IMR-90 (cell line): ENCODE data around the gene RDH12. TPM values are rescaled to one million over a fixed set of nuclear protein-coding genes. Genes with fewer than 3 reads are reported as not detected.

ENCODE experiments used
- ATAC-seq: fragments of 200-7000 bp; cut with Tn5 transposase; 2 replicates; pipeline ENCODE4 v1.9.1; 2020; ENCODE audit warnings: low read depth, mild to moderate bottlenecking, moderate library complexity
- BruUV-seq: library from RNA; stranded (reverse); fragments of 400-500 nt; replicated peaks from 2 replicates; lab custom pipeline; 2021; lab: Mats Ljungman, UMichigan
- CTCF ChIA-PET: fragments of 300-600 bp; formaldehyde crosslinking; extraction: SDS; loops from one replicate; lab custom pipeline; 2021; ENCODE audit warnings: antibody characterized with exemption; lab: Yijun Ruan, JAX
- POLR2A ChIA-PET: fragments of 300-600 bp; sonication (Branson Sonifier 250); formaldehyde crosslinking; loops from one replicate; lab custom pipeline; 2022; ENCODE audit warnings: antibody characterized with exemption; ENCODE audit not compliant: unreplicated experiment; lab: Charles Lee
- DNase-seq: peaks from one replicate; pipeline ENCODE4 v3.0.0; 2013
- H2AFZ ChIP-seq: replicated peaks from 2 replicates; pipeline ENCODE3; 2013; ENCODE audit warnings: low read length, mild to moderate bottlenecking; ENCODE audit not compliant: poor library complexity
- H2AK5ac ChIP-seq: 2 replicates; pipeline ENCODE4 v1.6.1; 2013; ENCODE audit warnings: low read depth, low read length, inconsistent platforms
- H2AK9ac ChIP-seq: replicated peaks from 2 replicates; pipeline ENCODE3; 2013; ENCODE audit warnings: mild to moderate bottlenecking, low read depth, low read length, moderate library complexity; ENCODE audit not compliant: poor library complexity
- H2BK120ac ChIP-seq: 2 replicates; pipeline ENCODE4 v1.6.1; 2013; ENCODE audit warnings: low read depth, low read length, inconsistent platforms
- H2BK15ac ChIP-seq: 3 replicates; pipeline ENCODE4 v1.6.1; 2013; ENCODE audit warnings: low read depth, low read length, inconsistent platforms
- H2BK20ac ChIP-seq: 2 replicates; pipeline ENCODE4 v1.6.1; 2013; ENCODE audit warnings: low read depth, mild to moderate bottlenecking, inconsistent platforms, low read length, moderate library complexity
- H2BK5ac ChIP-seq: 2 replicates; pipeline ENCODE4 v1.6.1; 2013; ENCODE audit warnings: mild to moderate bottlenecking, low read depth, low read length, inconsistent platforms; ENCODE audit not compliant: poor library complexity, severe bottlenecking
- H3K14ac ChIP-seq: replicated peaks from 2 replicates; pipeline ENCODE4 v1.6.1; 2013; ENCODE audit warnings: low read depth, low read length, inconsistent platforms
- H3K18ac ChIP-seq: 2 replicates; pipeline ENCODE4 v1.6.1; 2013; ENCODE audit warnings: low read depth, low read length, control low read depth
- H3K23ac ChIP-seq: 2 replicates; pipeline ENCODE4 v1.6.1; 2013; ENCODE audit warnings: low read depth, low read length, inconsistent platforms
- H3K27ac ChIP-seq: 2 replicates; pipeline ENCODE4 v1.5.1; 2013; ENCODE audit warnings: mild to moderate bottlenecking, control low read depth, low read length; ENCODE audit not compliant: insufficient read depth
- H3K27me3 ChIP-seq: 2 replicates; pipeline ENCODE4 v1.6.1; 2013; ENCODE audit warnings: low read length; ENCODE audit not compliant: control insufficient read depth, insufficient read depth
- H3K36me3 ChIP-seq: 2 replicates; pipeline ENCODE4 v1.6.1; 2013; ENCODE audit warnings: low read length, mixed read lengths; ENCODE audit not compliant: control insufficient read depth, insufficient read depth
- H3K4ac ChIP-seq: 2 replicates; pipeline ENCODE4 v1.6.1; 2013; ENCODE audit warnings: low read depth, low read length, inconsistent platforms
- H3K4me1 ChIP-seq: 2 replicates; pipeline ENCODE4 v1.6.1; 2013; ENCODE audit warnings: low read length, mixed read lengths; ENCODE audit not compliant: control insufficient read depth, insufficient read depth
- H3K4me2 ChIP-seq: 2 replicates; pipeline ENCODE4 v1.6.1; 2013; ENCODE audit warnings: low read depth, mild to moderate bottlenecking, control low read depth, low read length, moderate library complexity
- H3K4me3 ChIP-seq: 2 replicates; pipeline ENCODE4 v1.5.1; 2013; ENCODE audit warnings: low read depth, mild to moderate bottlenecking, control low read depth, low read length, moderate library complexity; ENCODE audit not compliant: insufficient read depth
- H3K56ac ChIP-seq: 2 replicates; pipeline ENCODE4 v1.6.1; 2013; ENCODE audit warnings: low read length, inconsistent platforms; ENCODE audit not compliant: insufficient read depth; ENCODE audit errors: extremely low read depth
- H3K79me1 ChIP-seq, 2 experiments: 2 replicates each; pipeline ENCODE4 v1.6.1; 2013; ENCODE audit warnings: low read length in 2 of 2, inconsistent platforms in 1 of 2, low read depth in 1 of 2
- H3K9ac ChIP-seq: 2 replicates; pipeline ENCODE4 v1.6.1; 2013; ENCODE audit warnings: low read depth, low read length, control low read depth
- H3K9me1 ChIP-seq: 2 replicates; pipeline ENCODE4 v1.6.1; 2013; ENCODE audit warnings: low read length, inconsistent platforms; ENCODE audit not compliant: insufficient read depth
- H3K9me3 ChIP-seq: 2 replicates; pipeline ENCODE4 v1.6.1; 2013; ENCODE audit warnings: low read length; ENCODE audit not compliant: control insufficient read depth, insufficient read depth
- H4K20me1 ChIP-seq: 2 replicates; pipeline ENCODE4 v1.6.1; 2013; ENCODE audit warnings: low read length, inconsistent platforms; ENCODE audit not compliant: insufficient read depth
- H4K5ac ChIP-seq: 2 replicates; pipeline ENCODE4 v1.6.1; 2013; ENCODE audit warnings: mild to moderate bottlenecking, low read depth, low read length, control low read depth
- H4K8ac ChIP-seq, 2 experiments: 2 replicates each; pipeline ENCODE4 v1.6.1; 2013; ENCODE audit warnings: low read depth in 2 of 2, low read length in 2 of 2, control low read depth in 1 of 2, inconsistent platforms in 1 of 2
- H4K91ac ChIP-seq: 2 replicates; pipeline ENCODE4 v1.6.1; 2013; ENCODE audit warnings: low read depth, low read length, inconsistent platforms; ENCODE audit not compliant: insufficient read depth
- BHLHE40 ChIP-seq: fragments of 150-350 bp; IDR thresholded peaks from 2 replicates; pipeline ENCODE4 v1.6.1; 2016; ENCODE audit warnings: mild to moderate bottlenecking, low read depth, low read length
- CEBPB ChIP-seq: IDR thresholded peaks from 2 replicates; pipeline ENCODE4 v1.6.1; 2012; ENCODE audit warnings: low read depth, low read length, improper control_type of control experiment
- CHD1 ChIP-seq: IDR thresholded peaks from 2 replicates; pipeline ENCODE4 v1.6.1; 2012; ENCODE audit warnings: low read depth, low read length, improper control_type of control experiment
- CTCF ChIP-seq: conservative IDR thresholded peaks from 2 replicates; pipeline ENCODE4 v1.5.1; 2012; ENCODE audit warnings: mild to moderate bottlenecking, low read depth, low read length, improper control_type of control experiment
- ELK1 ChIP-seq: fragments of 150-350 bp; IDR thresholded peaks from 2 replicates; pipeline ENCODE4 v1.6.1; 2016; ENCODE audit warnings: low read depth, mild to moderate bottlenecking, low read length, moderate library complexity, borderline replicate concordance
- FOS ChIP-seq: fragments of 150-350 bp; IDR thresholded peaks from 2 replicates; pipeline ENCODE4 v1.6.1; 2016; ENCODE audit warnings: low read depth, low read length
- MAFK ChIP-seq: IDR thresholded peaks from 2 replicates; pipeline ENCODE4 v1.6.1; 2012; ENCODE audit warnings: low read depth, low read length, improper control_type of control experiment
- MAZ ChIP-seq: IDR thresholded peaks from 2 replicates; pipeline ENCODE4 v1.6.1; 2012; ENCODE audit warnings: low read depth, mild to moderate bottlenecking, low read length, improper control_type of control experiment, moderate library complexity, borderline replicate concordance
- MXI1 ChIP-seq: IDR thresholded peaks from 2 replicates; pipeline ENCODE4 v1.6.1; 2012; ENCODE audit warnings: low read depth, mild to moderate bottlenecking, low read length, moderate library complexity, borderline replicate concordance
- NFE2L2 ChIP-seq: fragments of 150-350 bp; IDR thresholded peaks from 2 replicates; pipeline ENCODE4 v1.6.1; 2016; ENCODE audit warnings: low read depth, mild to moderate bottlenecking, low read length
- POLR2A ChIP-seq: IDR thresholded peaks from 2 replicates; pipeline ENCODE4 v1.6.1; 2012; ENCODE audit warnings: mild to moderate bottlenecking, low read depth, low read length
- RAD21 ChIP-seq: IDR thresholded peaks from 2 replicates; pipeline ENCODE4 v1.6.1; 2012; ENCODE audit warnings: low read length, improper control_type of control experiment
- RFX5 ChIP-seq: IDR thresholded peaks from 2 replicates; pipeline ENCODE4 v1.8.0; 2012; ENCODE audit warnings: low read depth, mild to moderate bottlenecking, low read length, moderate library complexity
- SMC3 ChIP-seq: fragments of 150-350 bp; IDR thresholded peaks from 2 replicates; pipeline ENCODE4 v1.6.1; 2016; ENCODE audit warnings: low read depth, mild to moderate bottlenecking, antibody characterized with exemption, low read length, moderate library complexity
- USF2 ChIP-seq: fragments of 150-350 bp; IDR thresholded peaks from 2 replicates; pipeline ENCODE4 v1.6.1; 2017; ENCODE audit warnings: mild to moderate bottlenecking, antibody characterized with exemption, low read length, low read depth
- dilution Hi-C: fragments of 300-500 bp; cut with HindIII; formaldehyde crosslinking; loops from one replicate; pipeline ENCODE4 v1.14.3; 2018; ENCODE audit warnings: low sequenced_read_pairs; ENCODE audit not compliant: unreplicated experiment
- in situ Hi-C: fragments of 300-500 bp; cut with MboI; formaldehyde crosslinking; loops from 3 replicates; pipeline ENCODE4 v1.14.3; 2019; ENCODE audit warnings: low sequenced_read_pairs, inconsistent platforms, mixed read lengths
- intact Hi-C: fragments of 100-400 bp; cut with micrococcal nuclease; formaldehyde crosslinking; loops from 2 replicates; pipeline ENCODE4 v1.10.0; 2022
- polyA plus RNA-seq, 3 experiments: library from polyadenylated mRNA; depleted of rRNA; stranded (reverse); fragments of >200 nt; gene quantifications; 2 replicates each; pipeline ENCODE4 v1.2.3, GENCODE V29; 2012; ENCODE audit warnings: low replicate concordance in 1 of 3
- total RNA-seq: library from RNA; depleted of rRNA; stranded (reverse); fragments of >200 nt; gene quantifications from 2 replicates; pipeline ENCODE4 v1.2.3, GENCODE V29; 2012

Gene RDH12
- total and polyA plus RNA-seq, 2 of the 4 experiments (the other 2 are of a cell fraction): not detected

GRCh38 chr14:67668559-67668958 lies 33.1 kb upstream of the RDH12 start:
- no peak overlapping the region for H3K18ac ChIP-seq
- no peak overlapping the region for H3K9ac ChIP-seq
- no peak overlapping the region for H2AFZ ChIP-seq
- H2AK5ac ChIP-seq: no peak overlapping the region
- H3K4ac ChIP-seq: no peak overlapping the region
- no peak overlapping the region for H2BK5ac ChIP-seq
- ChIA-PET POLR2A (no interaction called here), CTCF (interaction anchor here (0.7 to 3.4 kb wide), 4 partner anchors 36 to 142 kb away, joined by 3 to 18 read pairs (median 3); partner anchors contain the start of gene ARG2)
- H3K27ac ChIP-seq: no peak overlapping the region
- in situ Hi-C loops (loop anchor here (5.0 kb wide), 1 partner anchor 46 kb away; no protein-coding TSS in a partner anchor), intact Hi-C loops (loop anchor here (5.0 kb wide), 2 partner anchors 66 to 141 kb away; partner anchors contain the start of gene PIGH), dilution Hi-C loops (no loop called here)
- no peak overlapping the region for H4K8ac ChIP-seq
- DNase-seq (no peak), ATAC-seq (no peak)
- no peak overlapping the region for H3K56ac ChIP-seq
- no peak overlapping the region for H2BK20ac ChIP-seq
- peaks cover 0 to 65% of the 10 kb centered on the region in 2 experiments; a peak in 2 of 4 replicates for H3K79me1 ChIP-seq
- no peaks in the 10 kb centered on the region for H3K27me3 ChIP-seq
- H2AK9ac ChIP-seq: no peak overlapping the region
- no peaks in the 10 kb centered on the region for H3K9me3 ChIP-seq
- no peak overlapping the region for H3K23ac ChIP-seq
- no peak overlapping the region for H3K4me2 ChIP-seq
- no peak overlapping the region for H4K5ac ChIP-seq
- no peak overlapping the region for H3K4me3 ChIP-seq
- no TSS peak for BruUV-seq
- no peak overlapping the region for H4K91ac ChIP-seq
- H4K20me1 ChIP-seq: peaks cover 61% of the 10 kb centered on the region
- H3K14ac ChIP-seq: no peak overlapping the region
- H3K9me1 ChIP-seq: peaks cover 10% of the 10 kb centered on the region
- no peak for TF ChIP-seq MAZ
- TF ChIP-seq RAD21: no peak
- no peak for TF ChIP-seq RFX5
- no peak for TF ChIP-seq USF2
- no peak for TF ChIP-seq MXI1
- TF ChIP-seq MAFK: no peak
- no peak for TF ChIP-seq FOS
- TF ChIP-seq ELK1: no peak
- no peak for TF ChIP-seq CHD1
- no peak for TF ChIP-seq CTCF
- TF ChIP-seq CEBPB: no peak
- no peak for TF ChIP-seq NFE2L2
- TF ChIP-seq SMC3: no peak
- TF ChIP-seq BHLHE40: no peak
- TF ChIP-seq POLR2A: no peak
- H3K4me1 ChIP-seq: peaks cover 8% of the 10 kb centered on the region
- H2BK120ac ChIP-seq: no peak overlapping the region
- H2BK15ac ChIP-seq: no peak overlapping the region
- H3K36me3 ChIP-seq: no peaks in the 10 kb centered on the region
